Gastroesophageal sphincter (tissue), 4 donors: ENCODE data around the gene GMIP. TPM values are rescaled to one million over a fixed set of nuclear protein-coding genes. Genes with fewer than 3 reads are reported as not detected.
"Not testable (repeated sequence)": the region's sequence is repeated elsewhere in the genome, so short reads cannot be mapped to it uniquely, and the experiment has no call there.

Experiments
- ATAC-seq: fragments of 150-250 bp; one replicate; pipeline ENCODE4 v1.9.1; 2016; ENCODE audit warnings: mild to moderate bottlenecking, moderate library complexity
- H3K27ac ChIP-seq, 4 donors: fragments of 200-600 bp; sonication (generic) in 3 of 4; 1 replicate in 3 of 4; 2 replicates in 1 of 4; pipeline ENCODE4 v1.5.1; 2016 to 2019
- H3K27me3 ChIP-seq: fragments of 200-600 bp; sonication (generic); one replicate; pipeline ENCODE4 v1.5.1; 2019
- H3K36me3 ChIP-seq, 2 donors: fragments of 200-600 bp; sonication (generic); one replicate each; pipeline ENCODE4 v1.5.1; 2019; ENCODE audit warnings: control low read depth in 1 of 2
- H3K4me1 ChIP-seq, 3 donors: fragments of 200-600 bp; sonication (generic); 1 replicate in 2 of 3; 2 replicates in 1 of 3; pipeline ENCODE4 v1.5.1; 2016 to 2019; ENCODE audit warnings: control low read depth in 2 of 3
- H3K4me3 ChIP-seq, 2 donors: fragments of 200-600 bp; sonication (generic); one replicate each; pipeline ENCODE4 v1.5.1; 2019; ENCODE audit warnings: mild to moderate bottlenecking in 1 of 2, moderate library complexity in 1 of 2
- H3K9me3 ChIP-seq, 3 donors: fragments of 200-600 bp; sonication (generic); one replicate each; pipeline ENCODE4 v1.5.1; 2017 to 2019; ENCODE audit warnings: control low read depth in 2 of 3
- EP300 ChIP-seq: sonication (generic); formaldehyde crosslinking; IDR thresholded peaks from one replicate; pipeline ENCODE4 v1.6.1; 2017; ENCODE audit warnings: antibody characterized with exemption, mild to moderate bottlenecking
- POLR2A ChIP-seq, 2 donors: fragments of 450-650 bp; IDR thresholded peaks; one replicate each; pipeline ENCODE4 v1.6.1; 2017; ENCODE audit warnings: antibody characterized with exemption in 2 of 2, mild to moderate bottlenecking in 2 of 2, moderate library complexity in 1 of 2
- POLR2AphosphoS5 ChIP-seq: sonication (generic); formaldehyde crosslinking; IDR thresholded peaks from one replicate; pipeline ENCODE4 v1.6.1; 2017; ENCODE audit warnings: antibody characterized with exemption
- WGBS, 2 donors: methylation state at CpG; one replicate each; pipeline ENCODE4 v1.1.5; 2018; ENCODE audit warnings: low coverage in 1 of 2; 5-methylcytosine and 5-hydroxymethylcytosine counted together
- total RNA-seq, 4 donors: library from RNA; depleted of rRNA; stranded (reverse); fragments of >200 nt; gene quantifications; one replicate each; pipeline ENCODE4 v1.1.0, GENCODE V29; 2016
- TF ChIP-seq, protein P1 (sequence below), 4 experiments: fragments of 200-600 bp in 2 of 4; fragments of 450-650 bp in 2 of 4; sonication (generic) in 1 of 4; IDR thresholded peaks; one replicate each; pipeline ENCODE4 v1.5.1; 2017 to 2019; ENCODE audit warnings: antibody characterized with exemption in 4 of 4, mild to moderate bottlenecking in 2 of 4, moderate library complexity in 2 of 4

GMIP gene
- total RNA-seq, 4 donors from 2014 or later, result 7.7 to 11.2 (median 8.0) TPM

DNA sequence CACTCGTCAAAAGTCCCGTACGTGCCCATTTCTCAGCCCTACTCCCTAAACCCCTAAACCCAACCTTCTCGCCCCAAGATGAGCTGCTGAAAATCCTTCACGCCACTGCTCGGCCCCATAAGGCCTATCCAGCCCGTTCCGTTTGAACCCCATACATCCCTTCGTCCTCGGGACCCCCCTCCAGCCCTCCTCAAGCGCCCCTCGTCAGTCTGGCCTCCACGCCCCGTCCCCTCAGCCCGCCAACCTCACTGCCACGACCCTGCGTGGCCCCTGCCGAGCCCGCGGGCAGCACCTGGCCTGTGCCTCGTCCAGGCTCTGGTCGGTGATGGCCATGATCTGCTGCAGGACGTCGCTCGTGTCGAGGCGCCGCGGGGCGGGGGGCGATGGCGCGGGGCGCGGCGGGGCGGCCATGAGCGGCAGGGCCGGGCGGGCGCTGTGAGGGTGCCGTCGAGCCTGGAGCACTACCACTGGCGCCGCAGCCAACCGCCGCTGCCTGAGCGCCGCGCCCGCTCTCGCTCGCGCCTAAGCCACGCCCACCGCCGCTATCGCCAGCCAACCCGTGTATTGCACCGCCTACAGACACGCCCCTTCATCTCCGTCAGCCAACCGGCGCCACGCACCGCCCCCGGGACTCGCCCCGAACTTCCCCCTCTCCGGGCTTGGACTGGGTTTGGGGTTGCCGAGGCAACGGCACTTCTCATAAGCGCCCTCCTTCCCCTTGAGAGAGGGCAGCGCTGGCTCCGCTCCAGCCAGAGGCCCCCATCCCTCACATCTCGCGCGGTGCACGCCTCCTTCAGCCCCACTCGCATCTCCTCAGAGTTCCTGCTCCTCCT lies 25.0 kb downstream of the GMIP start, which contains the start of gene PBX4:
Gene PBX4, minus strand, starts transcription at position 469 of the 833 bp plus-strand sequence. Its CDS starts 58 bp downstream, at position 411.
- no peak within 1 kb of the TSS for H3K27ac ChIP-seq
- 26 to 43% methylated on average over 4 to 9 of the region's 80 CpGs for WGBS, 2 donors
- H3K27me3 ChIP-seq, result peaks cover 55% of the 10 kb centered on the region

DNA sequence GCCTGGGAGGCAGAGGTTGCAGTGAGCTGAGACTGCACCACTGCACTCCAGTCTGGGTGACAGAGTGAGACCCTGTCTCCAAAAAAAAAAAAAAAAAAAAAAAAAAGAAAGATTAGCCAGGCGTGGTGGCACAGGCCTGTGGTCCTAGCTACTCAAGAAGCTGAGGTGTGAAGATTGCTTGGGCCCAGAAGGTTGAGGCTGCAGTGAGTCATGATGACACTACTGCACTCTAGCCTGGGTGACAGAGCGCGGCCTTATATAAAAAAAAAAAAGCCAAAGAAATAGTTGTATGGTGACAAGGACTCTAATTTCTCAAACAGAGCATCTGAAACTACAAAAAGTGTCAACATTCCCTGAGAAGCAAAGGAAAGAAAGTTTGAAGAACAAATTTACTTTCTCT lies 28.4 kb downstream of the GMIP start:
- Histone ChIP-seq H3K27me3 (peaks cover 63% of the 10 kb centered on the region), H3K9me3 (no peaks in the 10 kb centered on the region), H3K36me3 (no peaks in the 10 kb centered on the region), H3K4me3 (no peak overlapping the region), H3K27ac (no peak overlapping the region), H3K4me1 (peaks cover 0 to 15% (median 0%) of the 10 kb centered on the region in 3 donors)
- WGBS, 2 donors, result 85 to 93% methylated on average over 3 of the region's 3 CpGs
- ATAC-seq, result no peak
- TF ChIP-seq POLR2A (IDR thresholded peaks at IDR 0.05) (no peak), EP300 (no peak), POLR2AphosphoS5 (no peak)
- TF ChIP-seq, protein P1, sequence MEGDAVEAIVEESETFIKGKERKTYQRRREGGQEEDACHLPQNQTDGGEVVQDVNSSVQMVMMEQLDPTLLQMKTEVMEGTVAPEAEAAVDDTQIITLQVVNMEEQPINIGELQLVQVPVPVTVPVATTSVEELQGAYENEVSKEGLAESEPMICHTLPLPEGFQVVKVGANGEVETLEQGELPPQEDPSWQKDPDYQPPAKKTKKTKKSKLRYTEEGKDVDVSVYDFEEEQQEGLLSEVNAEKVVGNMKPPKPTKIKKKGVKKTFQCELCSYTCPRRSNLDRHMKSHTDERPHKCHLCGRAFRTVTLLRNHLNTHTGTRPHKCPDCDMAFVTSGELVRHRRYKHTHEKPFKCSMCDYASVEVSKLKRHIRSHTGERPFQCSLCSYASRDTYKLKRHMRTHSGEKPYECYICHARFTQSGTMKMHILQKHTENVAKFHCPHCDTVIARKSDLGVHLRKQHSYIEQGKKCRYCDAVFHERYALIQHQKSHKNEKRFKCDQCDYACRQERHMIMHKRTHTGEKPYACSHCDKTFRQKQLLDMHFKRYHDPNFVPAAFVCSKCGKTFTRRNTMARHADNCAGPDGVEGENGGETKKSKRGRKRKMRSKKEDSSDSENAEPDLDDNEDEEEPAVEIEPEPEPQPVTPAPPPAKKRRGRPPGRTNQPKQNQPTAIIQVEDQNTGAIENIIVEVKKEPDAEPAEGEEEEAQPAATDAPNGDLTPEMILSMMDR (IDR thresholded peaks at IDR 0.05), result no peak

More for the DNA sequence above, 25.0 kb downstream of the GMIP start, which contains the start of gene PBX4:
- Histone ChIP-seq H3K4me3 (peak within 1 kb of the TSS in 1 of 2 donors; percentile 51), H3K4me1 (peaks cover 0 to 15% (median 0%) of the 10 kb centered on the region in 3 donors), H3K36me3 (no peaks in the 10 kb centered on the region), H3K9me3 (no peaks in the 10 kb centered on the region)
- TF ChIP-seq, protein P1 (IDR thresholded peaks at IDR 0.05), result no peak
- TF ChIP-seq EP300, result no peak
- TF ChIP-seq POLR2A (IDR thresholded peaks at IDR 0.05), result no peak
- TF ChIP-seq POLR2AphosphoS5, result no peak
- peak; percentile 93 for ATAC-seq

DNA sequence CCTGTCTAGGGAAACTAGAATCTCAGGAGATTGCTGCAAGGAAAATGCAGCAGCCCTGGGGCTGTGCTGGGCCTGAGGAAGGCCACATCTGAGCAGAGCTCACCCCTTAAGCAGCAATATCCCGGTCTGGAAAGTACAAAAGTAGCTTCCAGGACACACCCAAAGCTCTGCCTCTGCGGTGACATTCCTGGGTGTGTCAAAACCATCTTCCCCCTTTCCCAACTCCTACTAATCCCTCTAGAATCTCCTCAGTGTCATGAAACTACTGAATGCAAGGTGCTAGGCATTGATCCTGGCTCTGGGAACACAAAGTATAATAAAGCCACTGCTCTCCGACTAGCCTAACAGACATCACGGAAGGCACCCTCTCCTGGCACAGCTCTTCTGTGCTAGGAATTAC lies 30.0 kb downstream of the GMIP start:
- Histone ChIP-seq H3K27me3 (peaks cover 64% of the 10 kb centered on the region), H3K27ac (no peak overlapping the region), H3K4me3 (no peak overlapping the region), H3K9me3 (no peaks in the 10 kb centered on the region), H3K4me1 (peaks cover 0 to 8% (median 0%) of the 10 kb centered on the region in 3 donors), H3K36me3 (no peaks in the 10 kb centered on the region)
- no peak for ATAC-seq
- TF ChIP-seq EP300 (no peak), POLR2A (IDR thresholded peaks at IDR 0.05) (no peak), POLR2AphosphoS5 (no peak)
- TF ChIP-seq, protein P1 (IDR thresholded peaks at IDR 0.05), result no peak
- 61 to 69% methylated on average over 2 to 4 of the region's 4 CpGs for WGBS, 2 donors

DNA sequence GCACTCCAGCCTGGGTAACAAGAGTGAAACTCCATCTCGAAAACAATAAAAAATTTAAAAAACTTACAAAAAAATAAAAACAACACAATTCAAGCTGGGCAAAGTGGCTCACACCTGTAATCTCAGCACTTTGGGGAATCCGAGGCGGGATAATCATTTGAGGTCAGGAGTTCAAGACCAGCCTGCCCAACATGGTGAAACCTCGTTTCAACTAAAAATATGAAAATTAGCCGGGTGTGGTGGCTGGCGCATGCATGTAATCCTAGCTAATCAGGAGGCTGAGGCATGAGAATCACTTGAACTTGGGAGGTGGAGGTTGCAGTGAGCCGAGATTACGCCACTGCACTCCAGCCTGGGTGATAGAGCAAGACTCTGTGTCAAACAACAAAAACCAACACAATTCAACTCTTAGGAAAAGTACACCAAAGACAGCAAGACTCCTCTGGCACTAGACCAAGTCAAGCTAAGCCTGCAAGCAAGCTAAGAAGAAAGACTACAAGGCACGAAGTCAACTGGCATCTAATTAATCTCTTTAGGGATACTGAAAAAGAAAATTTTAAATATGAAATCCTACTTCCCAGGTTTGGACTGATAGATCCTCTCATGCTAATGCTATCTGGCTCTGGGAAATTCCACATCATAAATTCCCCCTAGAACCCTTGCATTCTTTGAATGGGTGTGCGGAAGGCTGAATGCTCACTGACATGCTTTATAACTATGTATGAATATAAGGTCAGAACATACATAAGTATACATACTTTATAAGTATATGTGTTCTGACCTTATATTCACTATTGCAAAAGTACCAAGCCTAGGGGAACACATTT lies 32.9 kb downstream of the GMIP start:
- no peak overlapping the region for H3K4me3 ChIP-seq
- TF ChIP-seq EP300, result no peak
- no peaks in the 10 kb centered on the region for H3K4me1 ChIP-seq
- no peak for ATAC-seq
- no peaks in the 10 kb centered on the region for H3K9me3 ChIP-seq
- H3K27me3 ChIP-seq, result peaks cover 35% of the 10 kb centered on the region
- H3K27ac ChIP-seq, result no peak overlapping the region
- H3K36me3 ChIP-seq, result no peaks in the 10 kb centered on the region
- 84 to 87% methylated on average over 10 of the region's 10 CpGs for WGBS, 2 donors

DNA sequence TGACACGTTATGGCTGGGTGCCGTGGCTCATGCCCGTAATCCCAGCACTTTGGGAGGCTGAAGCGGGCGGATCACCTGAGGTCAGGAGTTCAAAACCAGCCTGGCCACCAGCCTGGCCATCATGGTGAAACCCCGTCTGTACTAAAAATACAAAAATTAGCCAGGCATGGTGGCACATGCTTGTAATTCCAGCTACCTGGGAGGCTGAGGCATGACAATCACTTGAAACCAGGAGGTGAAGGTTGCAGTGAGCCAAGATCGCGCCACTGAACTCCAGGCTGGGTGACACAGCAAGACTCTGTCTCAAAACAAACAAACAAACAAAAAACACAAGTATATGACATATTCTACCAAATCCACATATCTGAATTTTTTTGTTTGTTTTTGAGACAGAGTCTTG lies 36.8 kb downstream of the GMIP start:
- not testable (repeated sequence) for H3K27ac ChIP-seq, H3K4me3 ChIP-seq, H3K4me1 ChIP-seq, ATAC-seq, H3K36me3 ChIP-seq, H3K9me3 ChIP-seq
- peaks cover 12% of the 10 kb centered on the region for H3K27me3 ChIP-seq
- 93 to 94% methylated on average over 5 to 8 of the region's 8 CpGs for WGBS, 2 donors
